SK-N-SH (cell line): ENCODE results near the gene RSAD2. TPM values are rescaled to one million over a fixed set of nuclear protein-coding genes. Genes with fewer than 3 reads are reported as not detected.

Experiments used
- CTCF ChIA-PET: fragments of 300-600, 350-600 bp; formaldehyde crosslinking; extraction: SDS; loops from one replicate; lab custom pipeline; 2021; lab: Yijun Ruan, JAX
- POLR2A ChIA-PET: fragments of 350-600 bp; sonication (Branson Sonifier 250); formaldehyde crosslinking; extraction: SDS; loops from one replicate; lab custom pipeline; 2020; ENCODE audit warnings: antibody characterized with exemption, inconsistent platforms; lab: Yijun Ruan, JAX
- DNase-seq: peaks from one replicate; pipeline ENCODE4 v3.0.0; 2012
- H2AFZ ChIP-seq: fragments of 200-600 bp; sonication (generic); 2 replicates; pipeline ENCODE4 v1.8.1; 2016; ENCODE audit warnings: antibody characterized with exemption, mild to moderate bottlenecking, low read depth
- H3F3A ChIP-seq: fragments of 200-600 bp; sonication (generic); replicated peaks from 2 replicates; pipeline ENCODE3; 2016; ENCODE audit warnings: antibody characterized with exemption, mild to moderate bottlenecking; ENCODE audit not compliant: insufficient read depth
- H3K27ac ChIP-seq, 2 experiments: fragments of 200-500 bp in 1 of 2; fragments of 200-600 bp in 1 of 2; sonication (Bioruptor generic) in 1 of 2; sonication (generic), shearing (Covaris generic) in 1 of 2; 2 replicates each; pipeline versions ENCODE4 v1.5.1 to v1.6.1; 2014 to 2016; ENCODE audit warnings: low read depth in 2 of 2, inconsistent platforms in 1 of 2, low read length in 1 of 2, mild to moderate bottlenecking in 1 of 2, mixed read lengths in 1 of 2
- H3K27me3 ChIP-seq: fragments of 200-600 bp; sonication (generic), shearing (Covaris generic); 2 replicates; pipeline ENCODE4 v1.6.1; 2016; ENCODE audit warnings: mixed run types; ENCODE audit not compliant: insufficient read depth
- H3K36me3 ChIP-seq, 2 experiments: fragments of 200-500 bp in 1 of 2; fragments of 200-600 bp in 1 of 2; sonication (Bioruptor generic) in 1 of 2; sonication (generic) in 1 of 2; replicated peaks in 1 of 2; 2 replicates each; pipeline versions ENCODE3 to v1.5.1; 2014 to 2016; ENCODE audit warnings: low read length in 1 of 2, mild to moderate bottlenecking in 1 of 2; ENCODE audit not compliant: insufficient read depth in 2 of 2, control insufficient read depth in 1 of 2
- H3K4me1 ChIP-seq, 2 experiments: fragments of 200-500 bp in 1 of 2; fragments of 200-600 bp in 1 of 2; sonication (Bioruptor generic) in 1 of 2; sonication (generic), shearing (Covaris generic) in 1 of 2; 2 replicates each; pipeline versions ENCODE4 v1.5.1 to v1.6.1; 2014 to 2016; ENCODE audit warnings: low read depth in 1 of 2, low read length in 1 of 2, mixed run types in 1 of 2; ENCODE audit not compliant: insufficient read depth in 2 of 2, control insufficient read depth in 1 of 2
- H3K4me2 ChIP-seq: fragments of 200-600 bp; sonication (generic), shearing (Covaris generic); 2 replicates; pipeline ENCODE4 v1.6.1; 2017; ENCODE audit warnings: mixed run types
- H3K4me3 ChIP-seq, 2 experiments: fragments of 200-500 bp in 1 of 2; fragments of 200-600 bp in 1 of 2; sonication (Bioruptor generic) in 1 of 2; sonication (generic), shearing (Covaris generic) in 1 of 2; 2 replicates each; pipeline versions ENCODE4 v1.5.1 to v1.8.1; 2014 to 2016; ENCODE audit warnings: low read depth in 2 of 2, inconsistent platforms in 1 of 2, low read length in 1 of 2, mild to moderate bottlenecking in 1 of 2, mixed read lengths in 1 of 2, moderate library complexity in 1 of 2
- H3K79me2 ChIP-seq: fragments of 200-600 bp; sonication (generic); 2 replicates; pipeline ENCODE4 v1.8.1; 2017; ENCODE audit warnings: mild to moderate bottlenecking; ENCODE audit not compliant: insufficient read depth
- H3K9ac ChIP-seq: fragments of 200-600 bp; sonication (generic); 2 replicates; pipeline ENCODE4 v1.6.1; 2017; ENCODE audit warnings: mixed run types
- H3K9me2 ChIP-seq: fragments of 200-600 bp; sonication (generic); 2 replicates; pipeline ENCODE4 v1.6.1; 2017; ENCODE audit warnings: mixed run types
- H3K9me3 ChIP-seq: fragments of 200-600 bp; sonication (generic); 2 replicates; pipeline ENCODE4 v1.6.1; 2017; ENCODE audit warnings: mixed run types, mild to moderate bottlenecking, moderate library complexity
- H4K20me1 ChIP-seq: fragments of 200-600 bp; sonication (generic); 2 replicates; pipeline ENCODE4 v1.6.1; 2017; ENCODE audit warnings: mild to moderate bottlenecking, mixed run types; ENCODE audit not compliant: insufficient read depth
- CHD2 ChIP-seq: fragments of 150-350 bp; IDR thresholded peaks from 2 replicates; pipeline ENCODE4 v1.6.1; 2018; ENCODE audit warnings: low read length; ENCODE audit not compliant: partially characterized antibody
- ELF1 ChIP-seq: IDR thresholded peaks from 2 replicates; pipeline ENCODE4 v1.4.0; 2012
- FOSL2 ChIP-seq: IDR thresholded peaks from 2 replicates; pipeline ENCODE4 v1.4.0; 2012; ENCODE audit warnings: low read depth, mild to moderate bottlenecking, moderate library complexity, borderline replicate concordance
- IRF3 ChIP-seq: fragments of 150-350 bp; IDR thresholded peaks from 2 replicates; pipeline ENCODE4 v1.6.1; 2016; ENCODE audit warnings: mild to moderate bottlenecking, low read depth, low read length
- JUND ChIP-seq: IDR thresholded peaks from 2 replicates; pipeline ENCODE4 v1.4.0; 2012
- MEF2A ChIP-seq: IDR thresholded peaks from 2 replicates; pipeline ENCODE4 v1.4.0; 2012; ENCODE audit warnings: low read depth, borderline replicate concordance
- NFIC ChIP-seq: IDR thresholded peaks from 2 replicates; pipeline ENCODE4 v1.4.0; 2012; ENCODE audit warnings: borderline replicate concordance
- PBX3 ChIP-seq: IDR thresholded peaks from 2 replicates; pipeline ENCODE4; 2012
- RAD21 ChIP-seq: IDR thresholded peaks from 2 replicates; pipeline ENCODE4 v1.6.1; 2012; ENCODE audit warnings: mild to moderate bottlenecking, low read length
- REST ChIP-seq: IDR thresholded peaks from 2 replicates; pipeline ENCODE4 v1.6.1; 2012; ENCODE audit warnings: mild to moderate bottlenecking, low read depth, low read length, moderate library complexity
- RFX5 ChIP-seq: IDR thresholded peaks from 2 replicates; pipeline ENCODE4 v1.6.1; 2012; ENCODE audit warnings: mild to moderate bottlenecking, improper control_type of control experiment, low read length
- RXRA ChIP-seq: IDR thresholded peaks from 2 replicates; pipeline ENCODE4 v1.4.0; 2012; ENCODE audit warnings: low read depth, mild to moderate bottlenecking, borderline replicate concordance
- SIN3A ChIP-seq: IDR thresholded peaks from 2 replicates; pipeline ENCODE4 v1.6.1; 2012; ENCODE audit warnings: low read depth, mild to moderate bottlenecking, low read length, moderate library complexity, borderline replicate concordance
- SMC3 ChIP-seq: IDR thresholded peaks from 2 replicates; pipeline ENCODE4 v1.6.1; 2012; ENCODE audit warnings: low read depth, low read length, improper control_type of control experiment
- TAF1 ChIP-seq: IDR thresholded peaks from 2 replicates; pipeline ENCODE4 v1.6.1; 2012; ENCODE audit warnings: low read depth, mild to moderate bottlenecking, low read length, moderate library complexity, borderline replicate concordance
- YY1 ChIP-seq: IDR thresholded peaks from 2 replicates; pipeline ENCODE4 v1.4.0; 2012; ENCODE audit warnings: low read depth, mild to moderate bottlenecking
- ZBTB33 ChIP-seq: IDR thresholded peaks from 2 replicates; pipeline ENCODE4 v1.4.0; 2012; ENCODE audit warnings: low read depth, borderline replicate concordance
- WGBS: methylation state at CpG from one replicate; pipeline ENCODE4 v1.1.6; 2017; ENCODE audit warnings: low lambda C conversion rate; 5-methylcytosine and 5-hydroxymethylcytosine counted together
- polyA plus RNA-seq, 3 experiments: library from polyadenylated mRNA; depleted of rRNA; stranded (reverse); fragments of >200 nt; gene quantifications; 2 replicates each; pipeline ENCODE4 v1.2.3, GENCODE V29; 2012
- TF ChIP-seq, protein P1 (sequence below): fragments of 150-350 bp; IDR thresholded peaks from 2 replicates; pipeline ENCODE4 v1.6.1; 2017; ENCODE audit warnings: antibody characterized with exemption, low read length, low read depth, borderline replicate concordance

The RSAD2 gene
- polyA plus RNA-seq, 1 of the 3 experiments (the other 2 are of a cell fraction) = 0.35 TPM

- TF ChIP-seq, protein P1, sequence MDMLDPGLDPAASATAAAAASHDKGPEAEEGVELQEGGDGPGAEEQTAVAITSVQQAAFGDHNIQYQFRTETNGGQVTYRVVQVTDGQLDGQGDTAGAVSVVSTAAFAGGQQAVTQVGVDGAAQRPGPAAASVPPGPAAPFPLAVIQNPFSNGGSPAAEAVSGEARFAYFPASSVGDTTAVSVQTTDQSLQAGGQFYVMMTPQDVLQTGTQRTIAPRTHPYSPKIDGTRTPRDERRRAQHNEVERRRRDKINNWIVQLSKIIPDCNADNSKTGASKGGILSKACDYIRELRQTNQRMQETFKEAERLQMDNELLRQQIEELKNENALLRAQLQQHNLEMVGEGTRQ = no peak
- TF ChIP-seq TAF1 = no peak
These were observed 3.9 kb downstream of the RSAD2 start (continued) for GRCh38 chr2:6881516-6881915.

GRCh38 chr2:6883448-6884122 is 6.0 kb downstream of the RSAD2 start:
- Histone ChIP-seq H3K9me3 (no peaks in the 10 kb centered on the region), H3K27ac (no peak overlapping the region), H3K9me2 (no peaks in the 10 kb centered on the region), H3K9ac (no peak overlapping the region), H3K4me1 (no peaks in the 10 kb centered on the region; a peak in 1 of 4 replicates), H3F3A (no peaks in the 10 kb centered on the region), H2AFZ (no peak overlapping the region), H3K27me3 (no peaks in the 10 kb centered on the region), H3K4me3 (no peak overlapping the region)
- WGBS = 58% methylated on average over 7 of the region's 7 CpGs
- CTCF ChIA-PET = interaction anchor here (1.1 to 7.5 kb wide), 3 partner anchors 12 to 18 kb away, joined by 3 to 73 read pairs (median 3); partner anchors contain the start of gene CMPK2
- no peak for DNase-seq
- TF ChIP-seq PBX3 (no peak), SIN3A (no peak), JUND (no peak), YY1 (no peak), ZBTB33 (no peak), RAD21 (no peak), CHD2 (no peak), RFX5 (no peak), NFIC (no peak), SMC3 (no peak), REST (no peak), MEF2A (no peak), RXRA (no peak), IRF3 (no peak), FOSL2 (no peak), ELF1 (no peak)
- TF ChIP-seq, all 33 proteins: peak for 0
- Histone ChIP-seq H3K79me2 (no peaks in the 10 kb centered on the region), H4K20me1 (no peaks in the 10 kb centered on the region), H3K36me3 (no peaks in the 10 kb centered on the region), H3K4me2 (no peak overlapping the region)
- POLR2A ChIA-PET = no interaction called here
